ENCODE data around the gene PDZD2.

- TF ChIP-seq CTCF (IDR thresholded peaks at IDR 0.05) (no peak), POLR2AphosphoS5 (IDR thresholded peaks at IDR 0.05) (no peak)
These were observed 72.4 kb downstream of the PDZD2 start for GRCh38 chr5:31711363-31711762.

Data from esophagus muscularis mucosa (tissue), 3 donors.